SU-DHL-6 (cell line): ENCODE data around the gene ASPN.

Source experiments
- CTCF ChIP-seq: fragments of 200-600 bp; sonication (generic); IDR thresholded peaks from one replicate; pipeline ENCODE4 v1.5.1; 2017; ENCODE audit warnings: antibody characterized with exemption, mild to moderate bottlenecking, low read length, moderate library complexity; ENCODE audit not compliant: insufficient read depth, poor library complexity, severe bottlenecking
- EZH2phosphoT487 ChIP-seq: fragments of 200-600 bp; sonication (generic), shearing (Covaris generic); conservative IDR thresholded peaks from 2 replicates; pipeline ENCODE4 v1.6.1; 2018; ENCODE audit warnings: mild to moderate bottlenecking, antibody characterized with exemption, low read length, moderate library complexity, mixed read lengths

GRCh38 chr9:92493749-92494387 lies 11.6 kb upstream of the ASPN start:
- TF ChIP-seq CTCF = no peak
- TF ChIP-seq EZH2phosphoT487 = no peak
